DOHH2 (cell line): Measurements from ENCODE around the gene PIGL.
A peak's percentile ranks its signal among the peaks of the same experiment; 100 is the strongest.

Source experiments
- CTCF ChIP-seq: fragments of 200-600 bp; sonication (generic); IDR thresholded peaks from one replicate; pipeline ENCODE4 v1.5.1; 2014; ENCODE audit warnings: antibody characterized with exemption, mild to moderate bottlenecking, low read depth, low read length; ENCODE audit not compliant: poor library complexity, severe bottlenecking
- EZH2phosphoT487 ChIP-seq: fragments of 200-600 bp; sonication (generic); IDR thresholded peaks from 2 replicates; pipeline ENCODE4 v1.6.1; 2017; ENCODE audit warnings: borderline replicate concordance, mild to moderate bottlenecking, antibody characterized with exemption, low read length, moderate library complexity, mixed read lengths

- TF ChIP-seq CTCF (peak; percentile 43), EZH2phosphoT487 (no peak)
Observed at GRCh38 chr17:16215273-16215964, 1.6 kb upstream of the PIGL start, which contains the start of gene NCOR1.
